K562 (cell line): ENCODE measurements around the gene HADHB. TPM values are rescaled to one million over a fixed set of nuclear protein-coding genes. Genes with fewer than 3 reads are reported as not detected.

Source experiments
- CBX5 ChIP-seq: IDR thresholded peaks from 2 replicates; pipeline ENCODE4 v1.6.1; 2014; ENCODE audit warnings: low read depth, borderline replicate concordance
- CREB1 ChIP-seq, 2 experiments: sonication (generic) in 1 of 2; formaldehyde crosslinking in 1 of 2; IDR thresholded peaks; 2 replicates each; pipeline versions ENCODE4 v1.6.1 to v1.8.0; 2012 to 2022; ENCODE audit warnings: inconsistent platforms in 1 of 2, mild to moderate bottlenecking in 1 of 2, missing genetic modification reagents in 1 of 2, moderate library complexity in 1 of 2
- DNMT1 ChIP-seq: fragments of 450-650 bp; IDR thresholded peaks from 2 replicates; pipeline ENCODE4 v1.6.1; 2016; ENCODE audit warnings: antibody characterized with exemption, mild to moderate bottlenecking
- ERF ChIP-seq: fragments of 450-650 bp; formaldehyde crosslinking; IDR thresholded peaks from 2 replicates; pipeline ENCODE4 v1.4.0; 2020; ENCODE audit warnings: mild to moderate bottlenecking, mixed read lengths
- HDAC1 ChIP-seq, 2 experiments: fragments of 450-650 bp; IDR thresholded peaks; 2 replicates each; pipeline ENCODE4 v1.6.1; 2016 to 2017; ENCODE audit warnings: inconsistent platforms in 1 of 2, mild to moderate bottlenecking in 1 of 2, moderate library complexity in 1 of 2
- HNRNPLL ChIP-seq: fragments of 200-400 bp; formaldehyde crosslinking; IDR thresholded peaks from 2 replicates; pipeline ENCODE4 v1.6.1; 2017; ENCODE audit warnings: low read length, low read depth, mild to moderate bottlenecking; ENCODE audit not compliant: poor library complexity, severe bottlenecking
- POLR2AphosphoS5 ChIP-seq: IDR thresholded peaks from 2 replicates; pipeline ENCODE4 v1.6.1; 2011; ENCODE audit warnings: mild to moderate bottlenecking, low read depth, low read length, moderate library complexity; ENCODE audit not compliant: control insufficient read depth, insufficient read depth
- SMAD4 ChIP-seq: fragments of 250-450 bp; sonication (Bioruptor Pico); conservative IDR thresholded peaks from 2 replicates; pipeline ENCODE4 v1.8.0; 2021; ENCODE audit warnings: inconsistent platforms, mild to moderate bottlenecking, moderate library complexity
- TEAD4 ChIP-seq, 2 experiments: sonication (generic) in 1 of 2; formaldehyde crosslinking in 1 of 2; IDR thresholded peaks; 2 replicates each; pipeline versions ENCODE4 v1.6.1 to v1.8.0; 2012 to 2022; ENCODE audit warnings: borderline replicate concordance in 1 of 2, inconsistent platforms in 1 of 2, low read length in 1 of 2, mild to moderate bottlenecking in 1 of 2, missing genetic modification reagents in 1 of 2
- ZNF584 ChIP-seq: fragments of 200-800 bp; sonication (Bioruptor generic); IDR thresholded peaks from 2 replicates; pipeline ENCODE4 v1.6.1; 2016; ENCODE audit warnings: low read depth, mild to moderate bottlenecking, missing genetic modification characterization, missing compliant biosample characterization
- polyA plus RNA-seq, 8 experiments: library from polyadenylated mRNA; depleted of rRNA in 4 of 8; stranded (reverse) in 5 of 8; unstranded in 3 of 8; fragments of >200 nt; fragmentation: Nextera tagmentation in 2 of 8; fragmentation: Illumina TruSeq in 1 of 8; extraction: Ambion mirVana in 2 of 8; extraction: Trizol in 1 of 8; gene quantifications; 2 replicates each; pipeline versions ENCODE4 v1.2.1 to v1.2.3, GENCODE V29; 2011 to 2014; ENCODE audit warnings: inconsistent platforms in 1 of 8, missing spikeins in 1 of 8
- total RNA-seq, 7 experiments: library from RNA; depleted of rRNA in 6 of 7; stranded (reverse); fragments of >200 nt in 6 of 7; fragmentation: Illumina TruSeq in 2 of 7; extraction: Trizol in 2 of 7; gene quantifications; 2 replicates each; pipeline versions ENCODE4 v1.2.1 to v1.2.3, GENCODE V29; 2011 to 2021; ENCODE audit warnings: low replicate concordance in 1 of 7
- TF ChIP-seq, protein P1 (sequence below), 2 experiments: fragments of 450-650 bp; IDR thresholded peaks; 2 replicates each; pipeline ENCODE4 v1.6.1; 2016; ENCODE audit warnings: mild to moderate bottlenecking in 2 of 2, borderline replicate concordance in 1 of 2, low read depth in 1 of 2, moderate library complexity in 1 of 2
- TF ChIP-seq, protein P2 (sequence below): fragments of 200-800 bp; sonication (Bioruptor generic); IDR thresholded peaks from 2 replicates; pipeline ENCODE4 v1.6.1; 2017; ENCODE audit warnings: missing genetic modification characterization, missing compliant biosample characterization

The HADHB gene
- total and polyA plus RNA-seq, 9 of the 15 experiments (the other 6 are each of a cell fraction or from before 2014, with no cell fraction given), result 67.3 to 199 (median 100) TPM

- TF ChIP-seq, protein P1, sequence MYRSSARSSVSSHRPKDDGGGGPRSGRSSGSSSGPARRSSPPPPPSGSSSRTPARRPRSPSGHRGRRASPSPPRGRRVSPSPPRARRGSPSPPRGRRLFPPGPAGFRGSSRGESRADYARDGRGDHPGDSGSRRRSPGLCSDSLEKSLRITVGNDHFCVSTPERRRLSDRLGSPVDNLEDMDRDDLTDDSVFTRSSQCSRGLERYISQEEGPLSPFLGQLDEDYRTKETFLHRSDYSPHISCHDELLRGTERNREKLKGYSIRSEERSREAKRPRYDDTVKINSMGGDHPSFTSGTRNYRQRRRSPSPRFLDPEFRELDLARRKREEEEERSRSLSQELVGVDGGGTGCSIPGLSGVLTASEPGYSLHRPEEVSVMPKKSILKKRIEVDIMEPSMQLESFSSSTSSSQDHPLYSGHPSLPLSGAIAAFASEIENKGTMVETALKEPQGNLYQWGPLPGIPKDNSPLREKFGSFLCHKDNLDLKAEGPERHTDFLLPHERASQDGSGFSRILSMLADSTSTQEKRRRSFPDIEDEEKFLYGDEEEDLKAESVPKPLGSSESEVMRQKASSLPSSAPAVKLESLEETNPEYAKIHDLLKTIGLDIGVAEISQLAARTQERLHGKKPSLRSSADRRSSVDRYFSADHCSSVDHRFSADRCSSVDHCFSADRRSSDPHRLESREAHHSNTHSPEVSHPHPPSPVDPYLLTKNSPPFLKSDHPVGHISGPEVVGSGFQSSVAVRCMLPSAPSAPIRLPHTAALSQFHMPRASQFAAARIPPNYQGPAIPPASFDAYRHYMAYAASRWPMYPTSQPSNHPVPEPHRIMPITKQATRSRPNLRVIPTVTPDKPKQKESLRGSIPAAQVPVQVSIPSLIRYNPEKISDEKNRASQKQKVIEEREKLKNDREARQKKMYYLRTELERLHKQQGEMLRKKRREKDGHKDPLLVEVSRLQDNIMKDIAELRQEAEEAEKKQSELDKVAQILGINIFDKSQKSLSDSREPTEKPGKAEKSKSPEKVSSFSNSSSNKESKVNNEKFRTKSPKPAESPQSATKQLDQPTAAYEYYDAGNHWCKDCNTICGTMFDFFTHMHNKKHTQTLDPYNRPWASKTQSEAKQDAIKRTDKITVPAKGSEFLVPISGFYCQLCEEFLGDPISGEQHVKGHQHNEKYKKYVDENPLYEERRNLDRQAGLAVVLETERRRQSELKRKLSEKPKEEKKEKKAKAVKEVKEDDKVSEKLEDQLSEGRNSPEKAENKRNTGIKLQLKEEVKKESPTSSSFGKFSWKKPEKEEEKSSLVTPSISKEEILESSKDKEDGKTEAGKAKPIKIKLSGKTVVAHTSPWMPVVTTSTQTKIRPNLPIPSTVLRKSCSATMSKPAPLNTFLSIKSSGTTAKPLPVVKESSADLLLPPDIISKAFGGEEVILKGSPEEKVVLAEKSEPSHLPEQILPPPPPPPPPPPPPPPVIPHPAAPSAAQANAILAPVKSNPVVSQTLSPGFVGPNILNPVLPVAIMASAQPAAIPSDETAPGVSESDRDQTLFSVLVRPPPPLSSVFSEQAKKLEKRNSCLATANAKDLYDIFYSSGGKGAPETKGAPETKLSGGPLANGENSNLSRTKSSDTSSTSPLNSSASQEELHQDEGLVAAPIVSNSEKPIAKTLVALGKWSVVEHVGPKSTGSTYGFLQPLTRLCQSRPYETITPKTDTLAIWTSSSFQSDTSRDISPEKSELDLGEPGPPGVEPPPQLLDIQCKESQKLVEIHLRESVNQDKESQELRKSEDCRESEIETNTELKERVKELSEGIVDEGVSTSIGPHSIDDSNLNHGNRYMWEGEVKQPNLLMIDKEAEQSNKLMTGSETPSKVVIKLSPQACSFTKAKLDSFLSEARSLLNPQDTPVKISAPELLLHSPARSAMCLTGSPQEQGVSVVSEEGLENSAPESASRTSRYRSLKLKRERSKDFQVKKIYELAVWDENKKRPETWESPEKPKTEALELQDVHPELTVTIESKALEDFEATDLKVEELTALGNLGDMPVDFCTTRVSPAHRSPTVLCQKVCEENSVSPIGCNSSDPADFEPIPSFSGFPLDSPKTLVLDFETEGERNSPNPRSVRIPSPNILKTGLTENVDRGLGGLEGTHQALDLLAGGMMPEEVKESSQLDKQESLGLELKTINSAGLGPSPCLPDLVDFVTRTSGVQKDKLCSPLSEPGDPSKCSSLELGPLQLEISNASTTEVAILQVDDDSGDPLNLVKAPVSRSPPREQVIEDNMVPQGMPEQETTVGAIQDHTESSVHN (IDR thresholded peaks at IDR 0.05; ENCODE audit: borderline replicate concordance in 1 of 2, low read depth in 1 of 2), result no peak; a peak in 1 of 4 replicates
- TF ChIP-seq ZNF584 (CRISPR knock-in tag), result no peak
- TF ChIP-seq ERF (CRISPR knock-in tag), result 0 out of 2 replicates have a peak, but pooled peaks have one; percentile 27
- TF ChIP-seq HNRNPLL, result peak; percentile 66
- TF ChIP-seq CREB1 (IDR thresholded peaks at IDR 0.05), result no peak
- TF ChIP-seq CREB1 (CRISPR knock-in tag; IDR thresholded peaks at IDR 0.05), result no peak; the same call in 1 of the 2 replicates
- TF ChIP-seq TEAD4 (IDR thresholded peaks at IDR 0.05; ENCODE audit: low read length), result no peak
- TF ChIP-seq TEAD4 (CRISPR knock-in tag; IDR thresholded peaks at IDR 0.05; ENCODE audit: borderline replicate concordance), result 0 out of 2 replicates have a peak, but pooled peaks have one; percentile 62
- TF ChIP-seq CBX5, result no peak
- TF ChIP-seq POLR2AphosphoS5, result peak; percentile 66
- TF ChIP-seq DNMT1, result no peak
- TF ChIP-seq HDAC1 (IDR thresholded peaks at IDR 0.05), result peak; percentile 4 to 53; a peak in 2 of 4 replicates
- no peak; the same call in 1 of the 2 replicates for TF ChIP-seq SMAD4 (CRISPR knock-in tag)
- TF ChIP-seq, protein P2, sequence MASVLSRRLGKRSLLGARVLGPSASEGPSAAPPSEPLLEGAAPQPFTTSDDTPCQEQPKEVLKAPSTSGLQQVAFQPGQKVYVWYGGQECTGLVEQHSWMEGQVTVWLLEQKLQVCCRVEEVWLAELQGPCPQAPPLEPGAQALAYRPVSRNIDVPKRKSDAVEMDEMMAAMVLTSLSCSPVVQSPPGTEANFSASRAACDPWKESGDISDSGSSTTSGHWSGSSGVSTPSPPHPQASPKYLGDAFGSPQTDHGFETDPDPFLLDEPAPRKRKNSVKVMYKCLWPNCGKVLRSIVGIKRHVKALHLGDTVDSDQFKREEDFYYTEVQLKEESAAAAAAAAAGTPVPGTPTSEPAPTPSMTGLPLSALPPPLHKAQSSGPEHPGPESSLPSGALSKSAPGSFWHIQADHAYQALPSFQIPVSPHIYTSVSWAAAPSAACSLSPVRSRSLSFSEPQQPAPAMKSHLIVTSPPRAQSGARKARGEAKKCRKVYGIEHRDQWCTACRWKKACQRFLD, result peak; percentile 87; the same call in 1 of the 2 replicates
Measured at GRCh38 chr2:26244309-26245230, at the start of gene HADHB, which contains the start of gene HADHA (continued).
